Stimulated activated CD8-positive, alpha-beta memory T cell treated with anti-CD3 and anti-CD28 coated beads, Interleukin-4, amount 100 ng/mL, for 48 hours (primary cell): ENCODE data around the gene COL18A1.

Source experiments
- DNase-seq: peaks from one replicate; pipeline ENCODE4 v3.0.0-alpha.2; 2020

Gene COL18A1

DNA sequence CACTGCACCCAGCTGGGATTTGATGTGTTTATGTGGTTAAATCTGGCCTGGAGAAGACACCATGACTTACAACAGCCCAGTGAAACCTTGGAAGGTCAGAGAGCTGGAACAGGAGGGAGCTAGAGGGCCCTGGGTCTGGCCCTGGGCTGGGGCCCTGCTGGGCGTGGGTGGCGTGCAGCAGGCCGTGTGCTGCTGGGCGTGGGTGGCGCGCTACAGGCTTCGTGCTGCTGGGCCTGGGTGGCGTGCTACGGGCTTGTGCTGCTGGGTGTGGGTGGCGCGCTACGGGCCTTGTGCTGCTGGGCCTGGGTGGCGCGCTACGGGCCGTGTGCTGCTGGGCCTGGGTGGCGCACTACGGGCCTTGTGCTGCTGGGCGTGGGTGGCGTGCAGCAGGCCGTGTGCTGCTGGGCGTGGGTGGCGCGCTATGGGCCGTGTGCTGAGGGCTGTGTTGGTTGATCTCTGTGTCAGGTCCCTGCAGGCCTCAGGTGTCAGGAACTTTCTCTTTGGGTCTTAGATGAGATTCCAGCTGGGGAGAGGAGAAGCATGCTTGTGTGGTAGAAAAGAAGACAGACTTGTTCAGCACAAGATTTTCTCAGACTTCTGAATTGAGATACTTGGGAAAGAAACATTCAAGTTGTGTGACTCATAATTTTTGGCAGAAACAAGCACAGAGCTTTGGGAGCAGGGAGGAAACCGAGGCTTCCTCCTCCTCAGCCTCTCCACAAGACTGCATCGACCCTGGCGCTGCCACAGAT is 66.0 kb downstream of the COL18A1 start:
- peak; percentile 41 for DNase-seq

DNA sequence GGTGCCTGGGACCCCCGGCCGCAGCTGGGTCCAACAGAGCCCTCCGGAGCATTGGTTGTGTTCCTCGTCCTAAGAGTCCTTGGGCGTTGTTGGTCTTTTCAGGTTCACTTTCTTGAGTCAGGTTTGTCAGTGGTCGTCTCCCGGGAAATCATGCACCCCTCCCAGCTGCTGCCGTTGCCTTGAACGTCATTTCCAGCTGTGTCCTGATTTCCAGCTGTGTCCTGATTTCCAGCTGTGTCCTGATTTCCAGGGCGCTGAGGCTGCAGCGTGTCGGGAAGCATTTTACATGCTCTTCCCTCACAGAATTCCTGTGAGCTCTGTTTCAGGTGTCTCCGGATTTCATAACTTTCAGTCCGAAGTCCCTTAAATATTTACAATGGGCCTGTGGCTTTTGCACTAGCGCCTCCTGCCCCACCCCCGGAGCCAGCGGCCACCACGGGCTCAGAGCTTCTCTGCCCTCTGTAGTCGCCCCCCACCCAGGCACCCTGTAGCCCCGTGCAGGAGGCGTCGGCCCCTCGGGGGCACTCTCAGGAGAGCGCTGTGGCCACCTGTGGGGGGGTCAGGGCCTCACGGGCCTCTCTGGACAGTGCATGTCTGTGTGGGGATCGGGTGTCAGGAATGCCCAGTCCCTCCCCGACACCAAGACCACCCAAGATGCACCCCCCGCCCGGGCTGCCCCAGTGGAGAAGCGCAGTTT is 66.7 kb downstream of the COL18A1 start:
- no peak for DNase-seq

DNA sequence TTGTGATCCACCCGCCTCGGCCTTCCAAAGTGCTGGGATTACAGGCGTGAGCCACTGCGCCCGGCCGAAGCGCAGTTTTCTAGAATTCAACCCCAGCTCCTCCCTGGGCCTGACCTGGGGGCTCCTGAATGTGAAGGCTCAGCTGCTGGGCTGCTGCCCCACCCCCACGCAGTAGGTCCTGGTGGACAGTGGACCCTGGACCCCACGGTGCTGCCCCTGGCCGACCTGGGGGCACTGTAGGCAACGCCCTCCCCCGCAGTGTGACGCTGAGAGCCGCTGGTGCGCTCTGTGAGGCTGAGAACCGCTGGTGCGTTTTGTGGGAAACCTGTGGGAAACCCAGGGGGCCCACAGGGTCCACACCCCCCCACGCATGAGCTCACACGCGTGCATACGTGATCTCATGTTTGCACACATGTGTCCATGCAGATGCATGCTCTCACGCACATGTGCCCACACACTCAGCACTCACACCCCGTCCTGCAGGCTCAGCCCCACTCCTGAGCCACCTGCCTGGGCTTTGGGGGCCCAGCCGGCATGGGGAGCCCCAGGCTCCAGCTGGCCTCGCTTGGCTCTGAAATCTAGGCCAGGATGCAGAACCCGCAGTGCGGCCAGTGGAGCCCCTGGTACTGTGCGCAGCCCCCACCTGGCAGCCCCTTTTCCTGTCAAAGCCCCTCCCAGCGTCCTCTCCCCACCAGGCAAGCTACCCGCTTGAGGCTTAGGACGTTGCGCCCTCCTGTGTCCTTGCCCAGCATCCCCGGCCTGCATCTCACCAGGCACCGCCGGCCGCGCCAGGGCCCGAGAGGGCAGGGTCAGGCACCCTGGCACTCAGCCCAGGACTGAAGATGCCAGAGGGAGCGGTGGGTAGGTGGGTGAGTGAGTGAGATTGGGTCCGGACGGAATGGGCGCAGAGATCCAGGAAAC is 67.7 kb downstream of the COL18A1 start:
- DNase-seq: no peak

DNA sequence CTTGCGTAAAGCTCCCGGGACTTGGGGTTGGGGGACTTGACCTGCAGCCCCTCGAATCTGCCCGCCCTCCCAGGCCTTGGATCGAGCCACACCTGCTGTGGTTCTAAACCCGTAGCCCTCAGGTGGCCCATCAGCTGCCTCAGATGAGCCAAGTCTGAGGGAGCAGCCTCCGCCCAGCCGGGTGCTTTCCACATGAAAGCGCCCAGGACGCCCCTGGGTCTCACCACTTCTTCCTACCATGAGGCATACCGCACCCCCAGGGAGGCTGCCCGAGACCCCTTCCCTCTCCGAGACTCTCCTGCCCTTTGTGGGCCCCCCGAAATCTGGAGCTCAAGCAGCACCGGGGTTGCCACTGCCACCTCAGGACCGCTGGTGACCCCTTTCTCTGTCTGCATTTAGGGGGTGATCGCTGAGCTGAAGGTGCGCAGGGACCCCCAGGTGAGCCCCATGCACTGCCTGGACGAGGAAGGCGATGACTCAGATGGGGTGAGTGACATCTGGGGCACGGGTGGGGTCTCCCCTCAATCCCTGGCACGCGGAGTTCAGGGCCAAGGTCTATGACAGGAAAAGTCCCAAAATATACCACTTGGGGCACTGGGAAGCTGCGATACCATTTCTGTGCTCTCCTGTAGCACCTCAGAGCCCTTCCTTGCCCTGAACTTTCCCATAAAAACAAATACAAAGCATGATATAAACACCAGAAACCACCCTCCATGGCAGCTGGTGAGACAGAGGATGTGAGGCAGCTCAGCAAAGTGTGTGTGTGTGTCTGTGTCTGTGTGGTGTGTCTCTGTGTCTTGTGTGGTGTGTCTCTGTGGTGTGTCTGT is 68.7 kb downstream of the COL18A1 start:
- DNase-seq: no peak

DNA sequence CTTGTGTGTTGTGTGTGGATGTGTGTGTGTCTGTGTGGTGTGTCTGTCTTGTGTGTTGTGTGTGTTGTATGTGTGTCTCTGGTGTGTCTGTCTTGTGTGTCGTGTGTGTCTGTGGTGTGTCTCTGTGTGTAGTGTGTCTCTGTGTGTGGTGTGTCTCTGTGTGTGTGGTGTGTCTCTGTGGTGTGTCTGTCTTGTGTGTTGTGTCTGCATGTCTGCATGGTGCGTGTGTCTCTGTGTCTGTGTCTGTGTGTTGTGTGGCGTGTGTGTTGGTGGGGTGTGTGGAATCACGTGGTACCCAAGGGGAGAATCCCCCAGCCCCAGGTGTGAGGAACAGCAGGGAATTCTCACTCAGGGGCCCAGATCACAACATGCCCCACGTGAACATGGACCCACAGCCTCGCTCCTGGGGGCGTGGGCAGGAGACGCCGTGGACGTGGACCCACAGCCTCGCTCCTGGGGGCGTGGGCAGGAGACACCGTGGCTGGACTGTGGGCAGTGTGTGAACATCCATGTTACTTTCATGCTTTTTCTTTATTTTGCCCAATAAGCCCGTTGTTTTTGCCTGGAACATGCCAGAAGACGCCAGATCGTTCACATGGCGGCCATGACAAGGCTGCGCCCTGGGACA is 69.5 kb downstream of the COL18A1 start:
- no peak for DNase-seq

DNA sequence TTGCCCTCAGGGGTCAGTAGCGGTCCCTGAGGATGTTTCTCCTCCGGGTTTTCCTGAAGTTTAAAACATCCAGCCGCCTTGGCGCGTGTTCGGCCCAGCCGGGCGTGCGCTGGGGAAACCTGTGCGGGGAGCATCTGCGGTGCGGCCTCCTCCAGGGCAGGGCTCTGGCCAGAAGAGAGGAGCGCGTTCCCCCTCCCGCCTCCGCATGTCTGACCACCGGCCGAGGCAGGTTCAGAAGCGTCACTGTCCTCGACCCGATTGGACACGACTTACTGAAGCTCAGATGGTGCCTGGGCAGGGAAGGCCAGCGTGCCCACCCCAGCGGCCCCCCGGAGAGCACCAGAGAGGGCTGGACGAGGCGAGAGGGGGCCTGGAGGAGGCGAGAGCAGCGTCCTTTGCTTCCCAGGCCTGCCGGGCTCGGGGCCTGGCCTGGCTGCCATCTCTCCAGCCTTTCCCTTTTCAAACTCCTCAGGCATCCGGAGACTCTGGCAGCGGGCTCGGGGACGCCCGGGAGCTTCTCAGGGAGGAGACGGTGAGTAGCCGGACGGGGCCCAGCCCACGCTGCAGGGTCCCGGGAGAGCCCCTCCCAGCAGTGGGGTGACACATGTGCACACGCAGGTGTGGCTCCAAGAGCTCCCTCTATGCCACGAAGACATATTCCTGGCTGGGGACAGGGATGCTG is 70.2 kb downstream of the COL18A1 start:
- no peak for DNase-seq

DNA sequence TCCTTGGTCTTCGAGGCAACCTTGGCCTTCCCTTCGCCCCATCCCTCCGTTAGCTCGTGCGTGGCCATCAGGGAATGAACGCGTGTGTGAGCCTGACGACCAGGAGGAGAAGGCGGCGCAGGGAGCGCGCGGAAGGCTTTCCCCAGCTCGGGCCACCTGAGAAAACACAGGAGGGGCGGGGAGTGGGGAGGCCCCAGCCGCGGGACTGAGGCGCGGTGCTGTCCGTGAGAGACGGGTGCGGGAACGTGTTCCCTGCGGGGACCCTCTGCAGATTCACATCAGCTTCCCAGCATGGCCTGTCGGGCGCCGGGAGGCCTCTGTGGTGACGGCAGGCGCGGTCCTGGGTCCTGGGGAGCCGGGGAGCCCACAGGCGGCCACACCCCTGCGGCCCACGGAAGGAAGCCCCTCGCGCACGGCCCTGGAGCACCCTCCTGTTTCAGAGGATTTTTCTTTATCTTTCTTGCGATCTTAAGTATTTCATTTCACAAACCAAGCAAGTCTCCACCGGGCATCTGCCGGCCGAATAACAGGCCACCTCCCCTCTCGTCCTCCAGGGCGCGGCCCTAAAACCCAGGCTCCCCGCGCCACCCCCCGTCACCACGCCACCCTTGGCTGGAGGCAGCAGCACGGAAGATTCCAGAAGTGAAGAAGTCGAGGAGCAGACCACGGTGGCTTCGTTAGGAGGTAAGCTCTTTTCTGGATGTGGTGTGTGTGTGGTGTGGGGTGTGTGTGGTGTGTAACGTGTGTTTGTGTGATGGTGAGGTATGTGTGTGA is 71.0 kb downstream of the COL18A1 start:
- no peak for DNase-seq

DNA sequence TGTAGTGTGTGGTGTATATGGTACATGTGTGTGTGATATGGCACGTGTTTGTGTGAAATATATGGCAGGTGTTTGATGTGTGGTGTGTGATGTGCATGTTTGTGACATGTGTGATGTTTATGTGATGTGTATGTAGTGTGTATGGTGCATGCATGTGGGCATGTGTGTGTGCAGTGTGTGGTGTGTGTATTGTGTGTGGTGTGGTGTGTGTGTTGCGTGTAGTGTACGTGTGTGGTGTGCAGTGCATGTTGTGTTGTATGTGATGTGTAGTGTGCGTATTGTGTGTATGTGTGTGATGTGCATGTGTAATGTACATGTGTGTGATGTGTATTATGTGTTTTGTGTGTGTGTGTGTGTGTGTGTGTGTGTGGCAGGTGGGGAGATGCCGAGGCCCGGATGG is 71.6 kb downstream of the COL18A1 start:
- DNase-seq: no peak

DNA sequence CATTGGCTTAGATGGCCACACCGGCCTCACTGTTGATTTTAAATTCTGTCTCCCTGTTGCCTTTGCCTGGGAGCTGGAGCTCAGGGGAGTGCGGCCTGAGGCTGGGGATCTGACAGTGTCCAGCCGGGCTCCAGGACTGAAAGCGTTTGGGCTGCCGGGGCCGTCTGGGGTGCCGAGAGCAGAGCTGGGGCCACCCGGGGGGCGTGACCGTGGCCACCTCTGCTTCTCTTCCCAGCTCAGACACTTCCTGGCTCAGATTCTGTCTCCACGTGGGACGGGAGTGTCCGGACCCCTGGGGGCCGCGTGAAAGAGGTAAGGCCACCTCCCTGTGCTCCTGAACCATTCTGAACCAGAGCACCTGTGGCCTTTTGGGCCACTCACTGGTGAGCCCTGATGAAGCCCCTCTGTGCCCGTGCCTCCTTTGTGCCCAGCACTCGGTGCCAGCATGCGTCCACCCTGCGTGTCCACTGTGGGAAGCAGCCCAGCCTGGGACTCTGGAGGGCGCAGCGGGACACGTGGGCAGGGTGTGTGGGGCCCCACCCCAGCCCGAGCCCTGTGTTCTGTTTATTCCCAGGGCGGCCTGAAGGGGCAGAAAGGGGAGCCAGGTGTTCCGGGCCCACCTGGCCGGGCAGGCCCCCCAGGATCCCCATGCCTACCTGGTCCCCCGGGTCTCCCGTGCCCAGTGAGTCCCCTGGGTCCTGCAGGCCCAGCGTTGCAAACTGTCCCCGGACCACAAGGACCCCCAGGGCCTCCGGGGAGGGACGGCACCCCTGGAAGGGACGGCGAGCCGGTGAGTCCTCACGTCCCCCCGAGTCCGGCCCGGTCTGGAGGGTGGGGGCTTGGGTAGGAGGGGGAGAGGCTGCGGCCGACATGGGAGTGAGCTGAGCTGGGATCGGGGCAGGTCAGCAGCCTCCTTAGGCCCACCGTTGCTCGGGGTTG is 72.5 kb downstream of the COL18A1 start:
- no peak for DNase-seq

DNA sequence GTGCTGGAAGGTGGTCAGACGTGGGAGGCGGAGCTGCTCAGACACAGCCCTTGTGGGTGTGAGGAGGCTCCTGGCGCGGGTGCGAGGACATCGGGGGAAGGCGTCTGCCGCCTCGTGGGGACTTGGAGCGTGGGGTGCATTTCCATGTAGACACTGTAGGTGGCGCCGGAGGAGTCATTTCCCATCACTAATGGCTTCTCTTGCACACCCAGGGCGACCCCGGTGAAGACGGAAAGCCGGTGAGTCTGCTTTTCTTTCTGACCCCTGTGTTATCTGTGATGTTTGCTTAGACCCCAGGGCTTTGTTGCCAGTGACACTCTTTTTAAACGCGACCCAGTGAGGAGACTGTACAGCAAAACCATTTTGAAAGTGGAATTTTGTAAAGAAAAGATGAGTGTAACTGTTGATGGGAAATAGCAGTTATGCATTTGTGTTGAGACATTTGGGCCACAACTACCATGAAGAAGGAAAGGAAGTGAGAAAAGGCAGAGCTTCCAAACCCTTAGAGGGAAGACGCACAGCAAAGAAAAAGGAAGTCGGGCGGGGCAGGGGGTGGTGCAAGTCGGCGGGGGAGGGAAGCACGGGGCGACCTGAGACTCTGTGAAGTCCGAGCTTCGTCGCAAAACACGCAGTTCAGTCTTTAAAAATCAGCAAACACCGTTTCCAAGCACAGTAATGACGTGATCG is 73.3 kb downstream of the COL18A1 start:
- DNase-seq: peak; percentile 87

DNA sequence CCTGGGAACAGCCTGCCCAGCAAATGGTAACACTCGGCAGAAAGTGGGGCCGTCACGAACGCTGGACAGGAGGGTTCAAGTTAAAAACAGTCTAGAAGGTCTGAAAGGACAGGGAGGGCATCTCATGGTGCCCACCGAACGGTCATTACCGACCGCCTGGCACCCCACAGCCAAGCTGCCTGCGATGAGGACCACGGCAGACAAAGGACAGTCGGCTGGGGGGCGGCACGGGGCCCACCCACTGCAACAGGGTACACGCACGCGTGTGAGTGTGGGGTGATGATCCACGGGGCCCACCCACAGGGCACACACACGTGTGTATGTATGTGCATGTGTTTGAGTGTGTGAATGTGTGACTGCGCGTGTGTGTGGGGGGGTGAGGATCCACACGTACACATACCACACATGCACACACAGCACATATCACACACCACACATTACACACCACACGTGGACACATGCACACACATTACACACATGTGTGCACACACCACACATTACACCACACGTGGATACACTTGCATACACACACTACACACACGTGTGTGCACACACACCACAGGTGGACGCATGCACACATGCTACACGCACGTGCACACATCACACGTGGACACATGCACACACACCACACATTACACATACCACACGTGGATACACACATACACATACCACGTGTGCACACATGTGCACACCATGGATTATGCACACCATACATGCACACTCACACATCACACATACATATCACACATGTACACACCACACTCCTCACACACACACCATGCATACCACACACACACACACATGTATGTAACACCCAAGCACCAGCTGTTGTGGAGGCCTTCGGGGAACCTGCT is 74.1 kb downstream of the COL18A1 start:
- no peak for DNase-seq

DNA sequence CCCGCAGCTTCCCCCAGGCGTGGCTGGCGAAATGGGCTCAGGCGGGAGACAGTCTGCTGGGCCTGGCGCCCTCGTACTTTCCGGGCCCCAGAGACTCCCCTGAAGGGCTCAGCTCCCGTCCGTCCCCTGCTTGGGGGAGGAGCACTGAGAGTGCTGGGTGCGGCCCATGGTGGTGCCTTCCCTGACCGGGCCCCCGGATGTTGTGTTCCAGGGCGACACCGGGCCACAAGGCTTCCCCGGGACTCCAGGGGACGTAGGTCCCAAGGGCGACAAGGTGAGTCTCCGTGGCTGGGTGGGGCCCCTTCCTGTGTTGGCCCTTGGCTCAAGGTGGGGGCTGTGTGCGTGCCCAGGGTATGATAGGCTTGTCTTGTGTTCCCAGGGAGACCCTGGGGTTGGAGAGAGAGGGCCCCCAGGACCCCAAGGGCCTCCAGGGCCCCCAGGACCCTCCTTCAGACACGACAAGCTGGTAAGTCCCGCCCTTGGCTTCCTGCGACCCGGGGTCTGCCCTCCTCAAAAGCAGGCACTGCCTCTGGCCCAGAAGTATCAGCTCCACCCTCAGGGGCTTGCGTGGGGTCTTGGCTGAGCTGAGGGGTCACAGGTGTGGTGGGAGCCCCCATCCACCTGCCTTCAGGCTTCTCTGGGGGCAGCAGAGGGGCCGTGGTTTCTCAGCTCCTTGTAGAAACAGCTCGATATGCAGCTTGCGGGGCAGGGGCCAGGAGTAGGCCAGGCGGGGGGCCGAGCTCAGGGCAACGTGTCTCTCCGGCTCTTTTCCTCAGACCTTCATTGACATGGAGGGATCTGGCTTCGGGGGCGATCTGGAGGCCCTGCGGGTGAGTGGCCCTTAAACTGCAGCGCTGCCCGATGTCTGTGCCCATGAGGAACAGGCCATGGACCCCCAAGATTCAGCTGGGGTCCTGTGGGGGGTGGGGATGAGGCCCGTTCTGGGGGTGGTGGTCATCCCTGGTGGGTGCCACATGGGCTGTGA is 75.0 kb downstream of the COL18A1 start:
- peak; percentile 39 for DNase-seq

DNA sequence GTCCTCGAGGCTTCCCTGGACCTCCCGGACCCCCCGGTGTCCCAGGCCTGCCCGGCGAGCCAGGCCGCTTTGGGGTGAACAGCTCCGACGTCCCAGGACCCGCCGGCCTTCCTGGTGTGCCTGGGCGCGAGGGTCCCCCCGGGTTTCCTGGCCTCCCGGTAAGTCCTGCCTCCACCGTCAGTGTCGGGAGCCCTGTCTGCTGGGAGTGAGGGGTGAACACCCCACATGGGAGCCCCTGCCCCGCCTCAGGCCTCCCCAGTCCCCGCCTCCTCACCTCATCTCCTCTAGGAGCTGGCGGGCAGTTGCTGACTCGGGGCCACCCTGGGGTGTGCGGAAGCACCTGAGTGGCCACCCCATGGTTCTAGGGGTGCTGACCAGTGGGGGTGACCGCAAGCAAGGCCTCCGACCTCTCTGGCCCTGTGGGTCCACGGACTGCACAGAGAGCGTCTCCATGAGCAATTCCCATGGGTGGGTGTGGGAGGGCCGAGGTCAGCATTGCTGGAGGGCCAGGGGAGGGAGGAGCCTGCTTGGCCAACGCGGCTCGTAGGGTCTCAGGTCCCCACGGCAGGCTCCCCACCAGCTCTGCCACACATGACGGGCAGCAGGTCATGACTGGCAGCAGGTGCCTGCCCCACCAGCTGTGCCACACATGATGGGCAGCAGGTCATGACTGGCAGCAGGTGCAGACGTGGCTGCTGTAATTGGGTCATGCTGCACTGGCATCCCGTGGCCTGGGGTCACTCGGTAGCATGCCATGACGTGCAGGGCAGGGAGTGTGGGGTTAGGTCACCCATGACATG is 75.9 kb downstream of the COL18A1 start:
- DNase-seq: no peak

DNA sequence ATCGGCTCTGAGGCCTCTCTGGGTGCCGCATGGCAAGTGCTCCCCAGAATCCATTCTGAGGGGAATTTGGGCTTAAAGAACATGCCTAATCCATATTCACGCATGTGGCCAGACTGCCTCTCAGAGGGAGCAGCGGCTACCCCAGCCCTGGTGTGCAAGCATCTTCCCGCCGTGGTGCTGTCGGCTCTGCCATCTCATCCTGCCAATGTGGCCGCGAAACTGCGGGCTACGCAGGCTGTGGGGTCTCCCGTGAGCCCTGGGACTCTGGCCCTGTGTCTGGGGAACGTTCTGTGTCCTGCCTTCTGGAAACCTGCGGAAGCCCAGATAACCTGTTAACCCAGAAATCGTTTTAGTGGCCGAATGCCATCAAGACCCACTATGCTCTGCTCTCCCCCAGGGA is 76.6 kb downstream of the COL18A1 start:
- DNase-seq: no peak

DNA sequence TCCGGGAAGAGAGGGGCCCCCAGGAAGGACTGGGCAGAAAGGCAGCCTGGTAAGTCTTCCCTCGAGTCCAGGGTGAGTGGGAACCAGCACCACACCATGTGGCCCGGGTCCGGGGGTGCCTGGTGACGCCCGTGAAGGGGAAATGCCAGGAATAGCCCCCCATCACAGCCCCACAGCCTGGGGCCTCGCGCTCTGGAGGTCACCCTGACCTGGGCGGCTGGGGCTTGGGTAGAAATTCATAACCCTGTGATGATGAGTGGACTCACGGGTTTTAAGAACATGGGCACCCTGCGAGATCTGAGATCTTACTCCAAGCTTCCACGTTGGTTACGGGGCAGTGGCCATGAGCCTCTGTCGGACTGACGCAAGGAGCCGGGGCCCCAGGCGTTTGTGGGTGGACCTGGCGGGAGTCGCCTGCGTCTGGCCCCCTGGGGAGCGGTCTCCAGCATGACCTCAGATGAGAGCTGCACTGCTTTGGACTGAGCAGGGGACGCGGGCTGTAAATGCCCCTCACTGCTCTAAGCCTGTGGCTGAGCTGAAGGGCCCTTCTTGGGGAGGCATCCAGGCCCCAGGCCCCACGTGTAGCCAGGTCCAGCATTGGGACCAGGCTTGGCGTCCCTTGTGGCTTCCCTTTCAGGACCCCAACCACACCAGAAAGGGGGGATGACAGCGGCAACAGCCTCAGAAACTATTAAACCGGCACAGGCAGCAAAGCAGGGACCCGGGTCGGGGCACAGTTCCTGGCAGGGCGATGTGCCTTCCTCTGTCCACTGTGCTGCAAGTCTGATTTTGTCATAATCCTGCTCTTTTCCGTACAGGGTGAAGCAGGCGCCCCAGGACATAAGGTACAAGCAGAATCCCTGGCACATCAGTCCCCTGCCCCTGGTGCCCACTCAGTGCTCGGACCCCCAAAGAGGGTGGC is 77.3 kb downstream of the COL18A1 start:
- no peak for DNase-seq
